Left lung (tissue), 14 donors: ENCODE measurements around the gene DSEL. TPM values are rescaled to one million over a fixed set of nuclear protein-coding genes. Genes with fewer than 3 reads are reported as not detected.

Experiments used
- ATAC-seq: fragments of 200-7000 bp; cut with Tn5 transposase; one replicate; pipeline ENCODE4 v1.9.1; 2020; ENCODE audit warnings: moderate library complexity
- DNase-seq, 4 donors: peaks; one replicate each; pipeline ENCODE4 v3.0.0-alpha.2; 2013 to 2020
- H3K27ac ChIP-seq, 2 donors: fragments of 200-600 bp; sonication (generic) in 1 of 2; one replicate each; pipeline versions ENCODE4 v1.5.0 to v1.8.0; 2020 to 2021
- H3K27me3 ChIP-seq, 2 donors: fragments of 200-600 bp; sonication (generic) in 1 of 2; one replicate each; pipeline versions ENCODE4 v1.5.0 to v1.8.0; 2020 to 2021
- H3K36me3 ChIP-seq, 2 donors: fragments of 200-600 bp; sonication (generic) in 1 of 2; one replicate each; pipeline versions ENCODE4 v1.5.0 to v1.8.0; 2020 to 2021
- H3K4me1 ChIP-seq, 2 donors: fragments of 200-600 bp; one replicate each; pipeline ENCODE4 v1.8.0; 2021
- H3K4me3 ChIP-seq, 2 donors: fragments of 200-600 bp; sonication (generic) in 1 of 2; one replicate each; pipeline versions ENCODE4 v1.5.0 to v1.8.0; 2020 to 2021; ENCODE audit warnings: mild to moderate bottlenecking in 1 of 2
- H3K9me3 ChIP-seq, 2 donors: fragments of 200-600 bp; sonication (generic) in 1 of 2; one replicate each; pipeline versions ENCODE4 v1.5.0 to v1.8.0; 2020 to 2021
- intact Hi-C, 2 donors: fragments of 100-400 bp; cut with DNase I; formaldehyde crosslinking; loops; one replicate each; pipeline versions ENCODE4 v1.11.2 to v1.14.2; 2022
- long read RNA-seq, 12 donors: library from polyadenylated mRNA in 2 of 12; unstranded in 2 of 12; transcript quantifications; one replicate each; pipeline ENCODE4 v2.0.0 and lab custom pipeline, GENCODE V29; 2019 to 2026
- polyA plus RNA-seq, 6 donors: library from polyadenylated mRNA; unstranded; fragments of 120-200 nt; gene quantifications; one replicate each; pipeline ENCODE4 v1.2.1, GENCODE V29; 2013; ENCODE audit not compliant: insufficient read length in 6 of 6
- total RNA-seq, 2 donors: library from RNA; stranded (reverse); fragmentation: NEBNext Ultra II Directional; extraction: Animal tissue kit (Norgen Biotek cat#: 25700); gene quantifications; one replicate each; pipeline ENCODE4 v1.2.1, GENCODE V29; 2021
- TF ChIP-seq, protein P1 (sequence below), 2 donors: fragments of 200-600 bp; sonication (generic) in 1 of 2; IDR thresholded peaks; one replicate each; pipeline versions ENCODE4 v1.5.0 to v1.8.0; 2021; ENCODE audit warnings: antibody characterized with exemption in 2 of 2
- donor health status: DM: no; HTN: yes; CAD: no.
- donor health status: DM: no; HTN: no; CAD: no.

DSEL gene
- 10 to 100 TPM; 14.2 to 17.3 TPM for total RNA-seq
- polyA plus RNA-seq, result 1 to 10 TPM; 4.1 to 7.0 (median 5.8) TPM
- long read RNA-seq, donor 1, full-length matches to known transcripts, result 8 of 8 reads
- long read RNA-seq, donor 1, partial matches to known transcripts, result 0 of 8 reads
- long read RNA-seq, donor 1, other reads (novel, unspliced or antisense), result 0 of 8 reads
- long read RNA-seq, donor 2, full-length matches to known transcripts, result 3 of 3 reads
- long read RNA-seq, donor 2, partial matches to known transcripts, result 0 of 3 reads
- long read RNA-seq, donor 2, other reads (novel, unspliced or antisense), result 0 of 3 reads
- long read RNA-seq, donor 3, full-length matches to known transcripts, result 7 of 7 reads
- long read RNA-seq, donor 3, partial matches to known transcripts, result 0 of 7 reads
- long read RNA-seq, donor 3, other reads (novel, unspliced or antisense), result 0 of 7 reads
- long read RNA-seq, donor 4, full-length matches to known transcripts, result 4 of 5 reads
- long read RNA-seq, donor 4, partial matches to known transcripts, result 0 of 5 reads
- long read RNA-seq, donor 4, other reads (novel, unspliced or antisense), result 1 of 5 reads
- long read RNA-seq, donor 5, full-length matches to known transcripts, result 3 of 3 reads
- long read RNA-seq, donor 5, partial matches to known transcripts, result 0 of 3 reads
- long read RNA-seq, donor 5, other reads (novel, unspliced or antisense), result 0 of 3 reads
- long read RNA-seq, donor 6, full-length matches to known transcripts, result 4 of 4 reads
- long read RNA-seq, donor 6, partial matches to known transcripts, result 0 of 4 reads
- long read RNA-seq, donor 6, other reads (novel, unspliced or antisense), result 0 of 4 reads
- long read RNA-seq, donor 7, result 0 reads
- long read RNA-seq, donor 8, full-length matches to known transcripts, result 3 of 3 reads
- long read RNA-seq, donor 8, partial matches to known transcripts, result 0 of 3 reads
- long read RNA-seq, donor 8, other reads (novel, unspliced or antisense), result 0 of 3 reads
- long read RNA-seq, donor 9, result 0 reads
- long read RNA-seq, donor 10, full-length matches to known transcripts, result 2 of 9 reads
- long read RNA-seq, donor 10, partial matches to known transcripts, result 0 of 9 reads
- long read RNA-seq, donor 10, other reads (novel, unspliced or antisense), result 7 of 9 reads
- long read RNA-seq, donor 11, result 0 reads
- long read RNA-seq, donor 12, full-length matches to known transcripts, result 3 of 3 reads
- long read RNA-seq, donor 12, partial matches to known transcripts, result 0 of 3 reads
- long read RNA-seq, donor 12, other reads (novel, unspliced or antisense), result 0 of 3 reads

DNA sequence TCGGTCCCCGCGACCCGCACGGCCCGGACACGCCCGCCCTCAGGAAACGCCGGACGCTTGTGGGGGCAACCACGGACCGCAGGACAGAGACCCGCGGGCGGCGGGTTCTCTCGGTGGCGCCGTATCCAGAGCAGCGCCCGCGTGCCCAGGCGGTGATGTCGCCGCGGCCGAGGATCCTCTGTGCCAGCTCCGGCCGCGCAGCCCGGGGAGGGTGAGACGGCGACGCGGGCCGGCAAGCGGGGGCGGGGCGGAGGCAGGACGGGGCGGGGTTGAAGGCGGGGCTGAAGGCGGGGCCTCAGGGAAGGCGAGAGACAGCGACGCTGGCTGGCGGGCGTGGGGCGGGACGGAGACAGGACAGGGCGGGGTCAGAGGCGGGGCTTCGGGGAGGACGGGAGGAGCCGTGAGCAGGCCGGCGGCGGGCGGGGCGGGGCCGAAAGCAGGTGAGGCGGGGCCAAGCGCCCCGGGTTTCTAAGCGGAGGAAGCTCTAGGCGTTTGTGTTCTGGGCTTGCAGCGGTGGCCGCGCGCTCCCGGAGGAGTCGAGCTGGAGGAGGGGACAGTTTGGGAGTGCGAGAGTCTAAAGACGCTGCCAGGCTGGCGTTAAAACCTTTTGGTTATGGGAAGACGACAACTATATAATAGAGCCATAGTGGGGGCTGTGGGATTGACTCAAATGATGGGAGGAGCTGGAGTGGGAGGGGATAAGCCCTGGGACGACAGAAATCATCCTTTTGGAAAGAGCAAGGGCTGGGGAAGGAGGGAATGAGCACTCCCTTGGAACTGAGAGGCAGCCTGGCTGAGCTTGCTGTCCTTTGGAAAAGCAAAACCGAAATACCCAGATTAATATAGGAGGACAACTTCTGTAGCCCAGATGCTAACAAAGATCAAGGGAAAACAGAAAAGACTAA lies at the start of gene DSEL:
Gene DSEL, minus strand, starts transcription at position 182 of the 905 bp plus-strand sequence. CDS start 2,112 bp downstream, outside the sequence.
- DNase-seq, result peak; percentile 93 to 99 (median 98)
- Histone ChIP-seq H3K4me1 (peaks cover 3 to 16% of the 10 kb centered on the region in 2 donors), H3K36me3 (no peaks in the 10 kb centered on the region), H3K27ac (peak within 1 kb of the TSS; percentile 81 to 91), H3K4me3 (peak within 1 kb of the TSS; percentile 73 to 91), H3K27me3 (peaks cover 0 to 29% of the 10 kb centered on the region in 2 donors), H3K9me3 (no peaks in the 10 kb centered on the region)
- TF ChIP-seq, protein P1, sequence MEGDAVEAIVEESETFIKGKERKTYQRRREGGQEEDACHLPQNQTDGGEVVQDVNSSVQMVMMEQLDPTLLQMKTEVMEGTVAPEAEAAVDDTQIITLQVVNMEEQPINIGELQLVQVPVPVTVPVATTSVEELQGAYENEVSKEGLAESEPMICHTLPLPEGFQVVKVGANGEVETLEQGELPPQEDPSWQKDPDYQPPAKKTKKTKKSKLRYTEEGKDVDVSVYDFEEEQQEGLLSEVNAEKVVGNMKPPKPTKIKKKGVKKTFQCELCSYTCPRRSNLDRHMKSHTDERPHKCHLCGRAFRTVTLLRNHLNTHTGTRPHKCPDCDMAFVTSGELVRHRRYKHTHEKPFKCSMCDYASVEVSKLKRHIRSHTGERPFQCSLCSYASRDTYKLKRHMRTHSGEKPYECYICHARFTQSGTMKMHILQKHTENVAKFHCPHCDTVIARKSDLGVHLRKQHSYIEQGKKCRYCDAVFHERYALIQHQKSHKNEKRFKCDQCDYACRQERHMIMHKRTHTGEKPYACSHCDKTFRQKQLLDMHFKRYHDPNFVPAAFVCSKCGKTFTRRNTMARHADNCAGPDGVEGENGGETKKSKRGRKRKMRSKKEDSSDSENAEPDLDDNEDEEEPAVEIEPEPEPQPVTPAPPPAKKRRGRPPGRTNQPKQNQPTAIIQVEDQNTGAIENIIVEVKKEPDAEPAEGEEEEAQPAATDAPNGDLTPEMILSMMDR (IDR thresholded peaks at IDR 0.05), result no peak
- intact Hi-C loops, result no loop called here
- ATAC-seq, result peak; percentile 97

DNA sequence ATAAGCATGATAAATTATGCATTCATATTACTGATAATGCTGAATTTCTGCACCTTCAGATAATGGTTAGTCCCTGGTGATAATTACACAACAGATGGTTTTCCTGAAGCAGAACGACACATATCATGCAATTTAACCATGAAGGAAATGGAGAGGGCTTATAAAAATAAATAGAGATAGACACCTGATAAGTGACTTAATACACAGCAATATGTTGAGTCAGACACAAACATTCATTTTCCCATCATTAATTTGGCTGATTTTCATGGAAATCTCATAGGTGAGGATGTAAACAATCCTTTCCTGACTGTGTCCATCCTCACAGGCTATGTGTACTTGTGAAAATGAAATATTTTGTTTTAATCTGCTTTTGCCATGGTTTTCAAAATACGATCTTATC lies 36.9 kb upstream of the DSEL start:
- intact Hi-C loops, result no loop called here
- TF ChIP-seq, protein P1 (IDR thresholded peaks at IDR 0.05), result no peak

DNA sequence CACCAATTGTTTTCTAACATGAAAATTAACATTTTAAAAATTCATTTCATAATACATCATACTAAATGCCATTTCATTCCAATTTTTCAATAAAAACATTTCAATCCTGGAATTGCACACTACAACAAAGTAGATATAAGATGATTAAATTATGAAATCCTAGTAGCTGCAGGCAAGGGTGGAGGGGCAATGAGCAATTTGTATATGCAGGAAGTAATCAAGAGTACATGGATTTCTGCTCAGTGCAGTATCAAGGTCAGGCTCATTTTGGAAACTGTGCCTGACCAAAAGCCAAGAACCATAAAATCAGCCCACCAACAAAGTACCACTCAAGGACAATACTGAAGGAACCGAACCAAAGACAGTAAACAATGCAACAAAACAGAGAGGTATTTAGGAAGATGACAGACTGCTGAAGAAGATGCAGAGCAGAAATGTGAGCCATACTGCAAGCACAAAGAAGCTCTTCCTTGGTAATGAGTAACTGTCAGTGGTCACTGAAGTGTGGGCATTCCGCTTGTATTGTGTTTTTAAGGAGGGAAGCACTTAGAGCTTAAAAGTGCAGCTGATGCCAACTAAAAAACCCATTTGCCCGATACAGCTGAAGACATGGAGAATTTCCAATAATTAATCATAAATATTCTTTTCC lies 34.5 kb upstream of the DSEL start:
- TF ChIP-seq, protein P1 (IDR thresholded peaks at IDR 0.05), result no peak
- no peaks in the 10 kb centered on the region for H3K27me3 ChIP-seq
- H3K4me1 ChIP-seq, result no peaks in the 10 kb centered on the region
- intact Hi-C loops, result no loop called here
- no peak for ATAC-seq
- no peaks in the 10 kb centered on the region for H3K36me3 ChIP-seq
- no peak overlapping the region for H3K27ac ChIP-seq
- DNase-seq, result no peak
- no peaks in the 10 kb centered on the region for H3K9me3 ChIP-seq
- no peak overlapping the region for H3K4me3 ChIP-seq

More for the DNA sequence above, 36.9 kb upstream of the DSEL start:
- no peak for ATAC-seq
- Histone ChIP-seq H3K27me3 (no peaks in the 10 kb centered on the region), H3K4me1 (no peaks in the 10 kb centered on the region), H3K9me3 (no peaks in the 10 kb centered on the region), H3K27ac (no peak overlapping the region), H3K36me3 (no peaks in the 10 kb centered on the region), H3K4me3 (no peak overlapping the region)
- no peak for DNase-seq

DNA sequence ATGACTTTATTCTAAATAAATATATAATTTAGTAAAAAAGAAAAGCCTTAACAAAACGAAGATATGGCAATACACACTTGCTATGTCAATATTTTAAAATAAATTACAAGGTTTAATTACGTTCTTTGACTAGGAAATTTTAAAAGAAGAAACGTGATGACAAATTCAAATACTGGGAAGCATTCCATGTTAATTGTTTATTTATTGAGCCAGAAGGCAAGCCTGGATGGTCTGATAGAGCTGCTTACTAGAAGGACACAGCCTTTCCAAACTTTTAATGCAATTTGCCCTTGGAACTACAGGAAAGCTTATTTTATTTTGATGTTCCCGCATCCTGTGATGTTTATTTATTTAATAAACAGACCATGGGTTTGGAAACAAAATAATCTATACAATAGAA lies 33.4 kb upstream of the DSEL start:
- ATAC-seq, result no peak
- intact Hi-C loops, result no loop called here
- Histone ChIP-seq H3K4me3 (no peak overlapping the region), H3K9me3 (no peaks in the 10 kb centered on the region), H3K27ac (no peak overlapping the region), H3K4me1 (no peaks in the 10 kb centered on the region), H3K27me3 (no peaks in the 10 kb centered on the region), H3K36me3 (no peaks in the 10 kb centered on the region)
- TF ChIP-seq, protein P1 (IDR thresholded peaks at IDR 0.05), result no peak
- no peak for DNase-seq
